ENCODE results near the gene HECA.
"Not testable (repeated sequence)": the region's sequence is repeated elsewhere in the genome, so short reads cannot be mapped to it uniquely, and the experiment has no call there.

The HECA gene

DNA sequence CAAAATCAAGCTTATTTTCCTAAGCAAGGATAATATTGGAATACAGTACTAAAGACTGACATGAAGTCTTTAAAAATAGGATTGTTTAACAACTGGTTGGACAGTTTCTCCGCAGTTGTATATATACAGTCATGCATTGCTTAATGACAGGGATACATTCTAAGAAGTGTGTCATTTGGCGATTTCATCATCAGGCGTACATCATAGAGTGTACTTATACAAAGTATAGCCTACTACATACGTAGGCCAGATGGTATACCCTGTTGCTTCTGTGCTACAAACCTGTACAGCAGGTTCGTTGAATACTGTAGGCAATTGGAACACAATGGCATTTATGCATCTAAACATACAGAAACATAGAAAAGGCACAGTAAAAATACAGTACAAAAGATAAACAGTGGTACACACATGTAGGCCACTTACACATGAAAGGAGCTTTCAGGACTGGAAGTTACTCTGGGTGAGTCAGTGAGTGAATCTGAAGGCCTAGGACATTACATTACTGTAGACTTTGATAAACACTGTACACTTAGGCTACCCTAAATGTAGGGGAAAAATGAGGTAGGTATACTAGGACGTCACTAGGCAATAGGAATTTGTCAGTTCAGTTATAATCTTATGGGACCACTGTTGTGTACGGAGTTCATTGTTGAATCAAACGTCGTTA, 20.1 kb downstream of the HECA start:
- H3K4me1 ChIP-seq (ENCODE audit: control insufficient read depth in 2 of 2, insufficient read depth in 2 of 2, low read length in 2 of 2) = peaks cover 14 to 24% of the 10 kb centered on the region in 2 donors
- H3K27ac ChIP-seq (ENCODE audit: low read depth in 2 of 2, low read length in 2 of 2) = no peak overlapping the region
- no peaks in the 10 kb centered on the region for H3K9me3 ChIP-seq (ENCODE audit: control insufficient read depth in 2 of 2, low read length in 2 of 2)

DNA sequence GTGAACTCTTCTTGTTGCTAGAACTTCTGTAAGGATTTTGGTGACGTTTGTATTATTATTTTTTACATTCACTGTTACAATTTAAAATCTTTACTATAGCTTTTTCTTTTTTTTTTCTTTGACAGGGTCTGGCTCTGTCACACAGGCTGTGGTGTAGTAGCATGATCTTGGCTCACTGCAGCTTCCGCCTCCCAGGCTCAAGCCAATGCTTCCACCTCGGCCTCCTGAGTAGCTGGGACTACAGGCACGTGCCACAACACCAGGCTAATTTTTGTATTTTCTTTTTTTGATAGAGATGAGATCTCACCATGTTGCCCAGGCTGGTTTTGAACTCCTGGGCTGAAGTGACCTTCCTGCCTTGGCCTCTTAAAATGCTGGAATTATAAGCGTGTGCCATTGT, 21.2 kb downstream of the HECA start:
- Histone ChIP-seq H3K9me3 (ENCODE audit: control insufficient read depth in 2 of 2, low read length in 2 of 2) (no peaks in the 10 kb centered on the region), H3K36me3 (ENCODE audit: control insufficient read depth in 2 of 2, insufficient read depth in 2 of 2, low read length in 2 of 2) (no peaks in the 10 kb centered on the region), H3K9ac (ENCODE audit: low read depth in 1 of 2, low read length in 2 of 2) (no peak overlapping the region), H3K27me3 (ENCODE audit: control insufficient read depth in 2 of 2, insufficient read depth in 2 of 2, low read length in 2 of 2) (no peaks in the 10 kb centered on the region), H3K27ac (ENCODE audit: low read depth in 2 of 2, low read length in 2 of 2) (peak overlapping the region in 1 of 2 donors; percentile 61), H3K4me1 (ENCODE audit: control insufficient read depth in 2 of 2, insufficient read depth in 2 of 2, low read length in 2 of 2) (peaks cover 16 to 29% of the 10 kb centered on the region in 2 donors), H3K4me3 (ENCODE audit: low read length in 2 of 2) (no peak overlapping the region)

More for the DNA sequence above, 20.1 kb downstream of the HECA start:
- Histone ChIP-seq H3K36me3 (ENCODE audit: control insufficient read depth in 2 of 2, insufficient read depth in 2 of 2, low read length in 2 of 2) (no peaks in the 10 kb centered on the region), H3K4me3 (ENCODE audit: low read length in 2 of 2) (no peak overlapping the region), H3K27me3 (ENCODE audit: control insufficient read depth in 2 of 2, insufficient read depth in 2 of 2, low read length in 2 of 2) (no peaks in the 10 kb centered on the region), H3K9ac (ENCODE audit: low read depth in 1 of 2, low read length in 2 of 2) (no peak overlapping the region)

DNA sequence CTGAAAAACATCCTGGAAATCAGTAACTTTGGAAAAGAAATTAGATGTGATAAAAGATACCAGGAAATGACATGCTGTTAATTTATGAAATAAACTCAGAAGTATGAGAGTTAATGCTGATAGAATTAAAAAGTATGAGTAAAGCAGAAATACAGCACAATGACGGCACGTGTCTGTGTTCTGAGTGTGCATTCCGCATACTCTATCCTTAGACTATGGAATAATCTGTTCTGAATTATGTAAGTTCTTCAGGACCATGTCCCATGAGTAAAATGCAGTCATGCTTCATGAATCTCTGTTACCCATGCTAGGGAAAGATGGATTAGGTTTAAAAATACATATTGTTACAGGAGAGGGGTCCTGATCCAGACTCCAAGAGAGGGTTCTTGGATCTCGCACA, 21.7 kb downstream of the HECA start:
- Histone ChIP-seq H3K9ac (ENCODE audit: low read depth in 1 of 2, low read length in 2 of 2) (no peak overlapping the region), H3K27ac (ENCODE audit: low read depth in 2 of 2, low read length in 2 of 2) (peak overlapping the region; percentile 61 to 75), H3K9me3 (ENCODE audit: control insufficient read depth in 2 of 2, low read length in 2 of 2) (no peaks in the 10 kb centered on the region), H3K4me3 (ENCODE audit: low read length in 2 of 2) (peak overlapping the region in 1 of 2 donors; percentile 49), H3K27me3 (ENCODE audit: control insufficient read depth in 2 of 2, insufficient read depth in 2 of 2, low read length in 2 of 2) (no peaks in the 10 kb centered on the region), H3K4me1 (ENCODE audit: control insufficient read depth in 2 of 2, insufficient read depth in 2 of 2, low read length in 2 of 2) (peaks cover 20 to 32% of the 10 kb centered on the region in 2 donors), H3K36me3 (ENCODE audit: control insufficient read depth in 2 of 2, insufficient read depth in 2 of 2, low read length in 2 of 2) (no peaks in the 10 kb centered on the region)

DNA sequence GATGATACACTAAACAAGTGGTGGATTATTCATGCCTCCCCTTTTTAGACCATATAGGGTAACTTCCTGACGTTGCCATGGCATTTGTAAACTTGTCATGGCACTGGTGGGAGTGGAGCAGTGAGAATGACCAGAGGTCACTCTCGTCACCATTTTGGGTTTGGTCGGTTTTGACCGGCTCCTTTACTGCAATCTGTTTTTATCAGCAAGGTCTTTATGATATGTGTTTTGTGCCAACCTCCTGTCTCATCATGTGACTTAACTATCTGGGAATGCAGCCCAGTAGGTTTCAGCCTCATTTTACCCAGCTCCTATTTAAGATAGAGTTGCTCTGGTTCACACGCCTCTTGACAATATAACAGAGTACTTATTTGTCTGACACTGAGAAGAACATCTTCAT, 22.2 kb downstream of the HECA start:
- H3K4me1 ChIP-seq (ENCODE audit: control insufficient read depth in 2 of 2, insufficient read depth in 2 of 2, low read length in 2 of 2) = peaks cover 15 to 32% of the 10 kb centered on the region in 2 donors

DNA sequence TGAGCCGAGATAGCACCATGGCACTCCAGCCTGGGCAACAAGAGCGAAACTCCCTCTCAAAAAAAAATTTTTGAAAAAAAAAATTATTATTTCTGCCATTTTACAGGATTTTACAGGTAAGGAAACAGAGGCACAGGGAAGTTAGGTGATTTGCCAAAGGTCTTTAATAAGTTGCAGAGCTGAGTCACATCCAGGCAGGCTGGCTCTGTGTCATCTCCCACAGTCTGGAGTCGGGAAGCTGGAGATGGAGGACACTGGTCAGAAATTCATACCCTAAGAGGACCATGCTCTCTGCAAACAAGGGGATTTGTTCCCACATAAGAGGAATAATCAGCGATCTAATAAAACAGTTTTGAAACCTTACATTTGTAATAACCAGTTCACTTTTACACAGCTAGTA, 24.1 kb downstream of the HECA start:
- Histone ChIP-seq H3K36me3 (ENCODE audit: control insufficient read depth in 2 of 2, insufficient read depth in 2 of 2, low read length in 2 of 2) (no peaks in the 10 kb centered on the region), H3K27me3 (ENCODE audit: control insufficient read depth in 2 of 2, insufficient read depth in 2 of 2, low read length in 2 of 2) (no peaks in the 10 kb centered on the region), H3K27ac (ENCODE audit: low read depth in 2 of 2, low read length in 2 of 2) (no peak overlapping the region), H3K4me3 (ENCODE audit: low read length in 2 of 2) (no peak overlapping the region), H3K9ac (ENCODE audit: low read depth in 1 of 2, low read length in 2 of 2) (no peak overlapping the region), H3K4me1 (ENCODE audit: control insufficient read depth in 2 of 2, insufficient read depth in 2 of 2, low read length in 2 of 2) (peaks cover 19 to 33% of the 10 kb centered on the region in 2 donors), H3K9me3 (ENCODE audit: control insufficient read depth in 2 of 2, low read length in 2 of 2) (no peaks in the 10 kb centered on the region)

More for the DNA sequence above, 22.2 kb downstream of the HECA start:
- H3K9me3 ChIP-seq (ENCODE audit: control insufficient read depth in 2 of 2, low read length in 2 of 2); H3K27me3 ChIP-seq (ENCODE audit: control insufficient read depth in 2 of 2, insufficient read depth in 2 of 2, low read length in 2 of 2); H3K36me3 ChIP-seq (ENCODE audit: control insufficient read depth in 2 of 2, insufficient read depth in 2 of 2, low read length in 2 of 2); H3K9ac ChIP-seq (ENCODE audit: low read depth in 1 of 2, low read length in 2 of 2): not testable (repeated sequence)
- Histone ChIP-seq H3K27ac (ENCODE audit: low read depth in 2 of 2, low read length in 2 of 2) (peak overlapping the region; percentile 61 to 75), H3K4me3 (ENCODE audit: low read length in 2 of 2) (peak overlapping the region in 1 of 2 donors; percentile 25)

DNA sequence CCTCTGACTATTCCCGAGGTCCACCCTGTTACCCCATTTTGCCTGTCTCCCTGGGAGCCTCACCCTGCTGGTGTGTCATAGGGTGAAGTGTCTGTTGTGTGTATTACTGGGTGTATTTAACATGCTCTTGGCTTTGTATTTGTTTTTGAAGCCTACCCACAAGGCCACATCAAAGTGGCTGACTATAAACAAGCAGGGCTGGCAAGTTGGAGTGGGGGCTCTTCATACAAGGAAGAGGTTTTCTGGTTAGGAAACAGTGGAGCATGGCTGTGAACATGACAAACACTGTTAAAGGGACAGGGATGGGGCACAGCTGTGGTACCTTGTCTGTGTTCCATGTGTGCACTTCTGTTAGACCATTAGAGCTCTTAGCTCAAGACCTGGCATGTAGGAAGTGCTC, 26.3 kb downstream of the HECA start:
- no peaks in the 10 kb centered on the region for H3K9me3 ChIP-seq (ENCODE audit: control insufficient read depth in 2 of 2, low read length in 2 of 2)
- H3K27ac ChIP-seq (ENCODE audit: low read depth in 2 of 2, low read length in 2 of 2) = peak overlapping the region; percentile 47 to 64

DNA sequence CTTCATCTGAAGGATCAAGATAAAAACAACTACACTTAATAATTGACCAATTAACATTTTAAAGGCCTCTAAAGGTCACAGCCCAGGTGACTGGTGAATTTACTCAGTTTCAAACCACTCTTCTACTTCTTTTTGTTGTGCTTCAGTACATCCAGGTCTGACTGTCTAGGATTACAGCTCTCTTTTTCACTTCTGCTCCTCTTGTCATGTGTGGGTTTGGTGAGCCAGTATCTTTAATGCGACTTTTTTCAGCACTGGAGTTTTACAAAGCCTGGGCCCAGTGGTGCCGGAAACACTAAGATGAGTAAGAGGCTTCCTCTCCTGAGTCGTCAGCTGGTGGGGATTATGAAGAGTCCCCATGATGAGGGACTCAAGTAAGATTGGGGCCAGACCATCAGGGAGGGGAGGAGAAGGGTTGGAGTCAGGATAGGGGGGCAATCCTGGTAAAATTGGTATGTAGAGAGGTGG, 27.0 kb downstream of the HECA start:
- no peak overlapping the region for H3K9ac ChIP-seq (ENCODE audit: low read depth in 1 of 2, low read length in 2 of 2)

More for the DNA sequence above, 26.3 kb downstream of the HECA start:
- no peak overlapping the region for H3K9ac ChIP-seq (ENCODE audit: low read depth in 1 of 2, low read length in 2 of 2)
- H3K4me1 ChIP-seq (ENCODE audit: control insufficient read depth in 2 of 2, insufficient read depth in 2 of 2, low read length in 2 of 2) = peaks cover 19 to 32% of the 10 kb centered on the region in 2 donors
- H3K27me3 ChIP-seq (ENCODE audit: control insufficient read depth in 2 of 2, insufficient read depth in 2 of 2, low read length in 2 of 2) = no peaks in the 10 kb centered on the region
- peaks cover under 1% of the 10 kb centered on the region in 2 donors for H3K36me3 ChIP-seq (ENCODE audit: control insufficient read depth in 2 of 2, insufficient read depth in 2 of 2, low read length in 2 of 2)
- H3K4me3 ChIP-seq (ENCODE audit: low read length in 2 of 2) = no peak overlapping the region

DNA sequence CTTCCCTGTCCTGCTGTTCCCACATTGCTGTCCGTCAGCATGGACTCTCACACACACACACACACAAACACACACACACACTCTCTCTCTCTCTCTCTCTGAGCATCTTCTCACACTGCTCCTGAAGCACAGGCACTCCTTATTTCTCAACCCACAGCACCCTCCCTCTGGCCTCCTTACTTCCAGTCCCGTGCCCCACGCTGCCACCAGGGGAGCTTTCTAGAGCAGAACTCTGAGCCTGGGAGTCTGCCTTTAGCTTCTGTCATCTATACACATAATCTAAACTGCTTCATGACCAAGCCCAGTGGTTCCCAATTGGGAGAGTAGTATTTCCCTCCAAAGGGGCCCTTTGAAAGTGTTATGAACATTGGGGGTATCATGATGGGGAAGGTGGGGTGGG, 29.1 kb downstream of the HECA start:
- no peaks in the 10 kb centered on the region for H3K9me3 ChIP-seq (ENCODE audit: control insufficient read depth in 2 of 2, low read length in 2 of 2)
- H3K4me1 ChIP-seq (ENCODE audit: control insufficient read depth in 2 of 2, insufficient read depth in 2 of 2, low read length in 2 of 2) = peaks cover 14 to 22% of the 10 kb centered on the region in 2 donors
- H3K36me3 ChIP-seq (ENCODE audit: control insufficient read depth in 2 of 2, insufficient read depth in 2 of 2, low read length in 2 of 2) = peaks cover 13 to 15% of the 10 kb centered on the region in 2 donors
- no peak overlapping the region for H3K27ac ChIP-seq (ENCODE audit: low read depth in 2 of 2, low read length in 2 of 2)
- H3K4me3 ChIP-seq (ENCODE audit: low read length in 2 of 2) = no peak overlapping the region
- H3K9ac ChIP-seq (ENCODE audit: low read depth in 1 of 2, low read length in 2 of 2) = no peak overlapping the region
- H3K27me3 ChIP-seq (ENCODE audit: control insufficient read depth in 2 of 2, insufficient read depth in 2 of 2, low read length in 2 of 2) = no peaks in the 10 kb centered on the region

More for the DNA sequence above, 27.0 kb downstream of the HECA start:
- H3K36me3 ChIP-seq (ENCODE audit: control insufficient read depth in 2 of 2, insufficient read depth in 2 of 2, low read length in 2 of 2) = peaks cover 6 to 7% of the 10 kb centered on the region in 2 donors
- H3K27ac ChIP-seq (ENCODE audit: low read depth in 2 of 2, low read length in 2 of 2) = peak overlapping the region; percentile 47 to 64
- no peaks in the 10 kb centered on the region for H3K27me3 ChIP-seq (ENCODE audit: control insufficient read depth in 2 of 2, insufficient read depth in 2 of 2, low read length in 2 of 2)
- no peak overlapping the region for H3K4me3 ChIP-seq (ENCODE audit: low read length in 2 of 2)
- no peaks in the 10 kb centered on the region for H3K9me3 ChIP-seq (ENCODE audit: control insufficient read depth in 2 of 2, low read length in 2 of 2)
- peaks cover 19 to 29% of the 10 kb centered on the region in 2 donors for H3K4me1 ChIP-seq (ENCODE audit: control insufficient read depth in 2 of 2, insufficient read depth in 2 of 2, low read length in 2 of 2)

DNA sequence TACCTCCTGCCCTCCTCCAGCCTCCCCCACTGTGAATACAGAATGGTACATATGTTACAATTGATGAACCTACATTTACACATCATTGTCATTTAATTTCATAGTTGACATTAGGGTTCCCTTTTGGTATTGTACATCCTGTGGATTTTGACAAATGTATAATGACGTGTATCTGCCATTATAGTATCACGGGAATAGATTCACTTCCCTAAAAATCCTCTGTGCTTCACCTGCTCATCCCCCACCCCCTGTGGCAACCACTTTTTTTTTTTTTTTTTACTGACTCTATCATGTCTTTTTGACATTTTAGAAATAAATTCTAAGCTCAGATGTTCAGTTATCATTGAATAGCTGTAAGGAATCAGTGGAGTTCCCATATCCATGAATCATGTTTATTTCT, 30.4 kb downstream of the HECA start:
- no peak overlapping the region for H3K9ac ChIP-seq (ENCODE audit: low read depth in 1 of 2, low read length in 2 of 2)
- H3K4me1 ChIP-seq (ENCODE audit: control insufficient read depth in 2 of 2, insufficient read depth in 2 of 2, low read length in 2 of 2) = peaks cover 14 to 22% of the 10 kb centered on the region in 2 donors

DNA sequence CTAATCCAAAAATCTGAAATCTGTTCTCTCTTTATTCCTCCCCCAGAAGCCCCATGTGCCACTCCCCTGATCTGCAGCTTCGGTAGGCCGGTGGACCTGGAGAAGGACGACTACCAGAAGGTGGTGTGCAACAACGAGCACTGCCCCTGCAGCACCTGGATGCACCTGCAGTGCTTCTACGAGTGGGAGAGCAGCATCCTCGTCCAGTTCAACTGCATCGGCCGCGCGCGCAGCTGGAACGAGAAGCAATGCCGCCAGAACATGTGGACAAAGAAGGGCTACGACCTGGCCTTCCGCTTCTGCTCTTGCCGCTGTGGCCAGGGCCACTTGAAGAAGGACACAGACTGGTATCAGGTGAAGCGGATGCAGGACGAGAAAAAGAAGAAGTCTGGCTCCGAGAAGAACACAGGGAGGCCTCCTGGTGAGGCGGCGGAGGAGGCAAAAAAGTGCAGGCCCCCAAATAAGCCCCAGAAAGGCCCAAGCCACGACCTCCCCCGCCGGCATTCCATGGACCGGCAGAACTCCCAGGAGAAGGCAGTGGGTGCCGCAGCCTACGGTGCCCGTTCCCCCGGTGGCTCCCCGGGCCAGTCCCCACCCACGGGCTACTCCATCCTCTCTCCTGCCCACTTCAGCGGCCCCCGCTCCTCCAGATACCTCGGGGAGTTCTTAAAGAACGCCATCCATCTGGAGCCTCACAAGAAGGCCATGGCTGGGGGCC, 31.5 kb downstream of the HECA start:
- Histone ChIP-seq H3K36me3 (ENCODE audit: control insufficient read depth in 2 of 2, insufficient read depth in 2 of 2, low read length in 2 of 2) (peaks cover 13 to 15% of the 10 kb centered on the region in 2 donors), H3K27ac (ENCODE audit: low read depth in 2 of 2, low read length in 2 of 2) (no peak overlapping the region), H3K4me1 (ENCODE audit: control insufficient read depth in 2 of 2, insufficient read depth in 2 of 2, low read length in 2 of 2) (peaks cover 8 to 14% of the 10 kb centered on the region in 2 donors), H3K27me3 (ENCODE audit: control insufficient read depth in 2 of 2, insufficient read depth in 2 of 2, low read length in 2 of 2) (no peaks in the 10 kb centered on the region), H3K9me3 (ENCODE audit: control insufficient read depth in 2 of 2, low read length in 2 of 2) (no peaks in the 10 kb centered on the region), H3K4me3 (ENCODE audit: low read length in 2 of 2) (no peak overlapping the region), H3K9ac (ENCODE audit: low read depth in 1 of 2, low read length in 2 of 2) (no peak overlapping the region)

More for the DNA sequence above, 30.4 kb downstream of the HECA start:
- no peak overlapping the region for H3K4me3 ChIP-seq (ENCODE audit: low read length in 2 of 2)
- no peaks in the 10 kb centered on the region for H3K9me3 ChIP-seq (ENCODE audit: control insufficient read depth in 2 of 2, low read length in 2 of 2)
- H3K27me3 ChIP-seq (ENCODE audit: control insufficient read depth in 2 of 2, insufficient read depth in 2 of 2, low read length in 2 of 2) = no peaks in the 10 kb centered on the region
- H3K27ac ChIP-seq (ENCODE audit: low read depth in 2 of 2, low read length in 2 of 2) = no peak overlapping the region
- peaks cover 13 to 15% of the 10 kb centered on the region in 2 donors for H3K36me3 ChIP-seq (ENCODE audit: control insufficient read depth in 2 of 2, insufficient read depth in 2 of 2, low read length in 2 of 2)
